Measurements from ENCODE around the gene PRKN.
"Not testable (repeated sequence)": the region's sequence is repeated elsewhere in the genome, so short reads cannot be mapped to it uniquely, and the experiment has no call there.

Gene PRKN

DNA sequence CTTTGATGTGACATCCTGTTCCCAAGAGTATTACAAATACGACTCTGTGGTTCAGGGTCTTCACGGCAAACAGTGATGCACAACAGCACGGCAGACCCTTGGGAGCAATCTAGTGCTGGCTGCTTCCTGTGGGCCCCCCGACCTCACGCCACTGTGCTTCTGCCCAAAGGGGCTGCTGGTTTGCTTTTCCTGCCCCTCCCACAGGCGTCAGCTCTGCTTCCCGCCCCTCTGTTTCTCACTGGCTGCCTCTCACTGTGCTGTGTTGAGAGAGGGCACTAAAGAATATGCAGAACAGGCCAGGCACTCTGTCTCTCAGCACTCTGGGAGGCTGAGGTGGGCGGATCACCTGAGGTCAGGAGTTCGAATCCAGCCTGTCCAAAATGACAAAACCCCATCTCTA, 899.2 kb downstream of the PRKN start:
- TF ChIP-seq ZFX (IDR thresholded peaks at IDR 0.05): no peak
- TF ChIP-seq, protein P1, sequence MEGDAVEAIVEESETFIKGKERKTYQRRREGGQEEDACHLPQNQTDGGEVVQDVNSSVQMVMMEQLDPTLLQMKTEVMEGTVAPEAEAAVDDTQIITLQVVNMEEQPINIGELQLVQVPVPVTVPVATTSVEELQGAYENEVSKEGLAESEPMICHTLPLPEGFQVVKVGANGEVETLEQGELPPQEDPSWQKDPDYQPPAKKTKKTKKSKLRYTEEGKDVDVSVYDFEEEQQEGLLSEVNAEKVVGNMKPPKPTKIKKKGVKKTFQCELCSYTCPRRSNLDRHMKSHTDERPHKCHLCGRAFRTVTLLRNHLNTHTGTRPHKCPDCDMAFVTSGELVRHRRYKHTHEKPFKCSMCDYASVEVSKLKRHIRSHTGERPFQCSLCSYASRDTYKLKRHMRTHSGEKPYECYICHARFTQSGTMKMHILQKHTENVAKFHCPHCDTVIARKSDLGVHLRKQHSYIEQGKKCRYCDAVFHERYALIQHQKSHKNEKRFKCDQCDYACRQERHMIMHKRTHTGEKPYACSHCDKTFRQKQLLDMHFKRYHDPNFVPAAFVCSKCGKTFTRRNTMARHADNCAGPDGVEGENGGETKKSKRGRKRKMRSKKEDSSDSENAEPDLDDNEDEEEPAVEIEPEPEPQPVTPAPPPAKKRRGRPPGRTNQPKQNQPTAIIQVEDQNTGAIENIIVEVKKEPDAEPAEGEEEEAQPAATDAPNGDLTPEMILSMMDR (conservative IDR thresholded peaks at IDR 0.05): no peak

DNA sequence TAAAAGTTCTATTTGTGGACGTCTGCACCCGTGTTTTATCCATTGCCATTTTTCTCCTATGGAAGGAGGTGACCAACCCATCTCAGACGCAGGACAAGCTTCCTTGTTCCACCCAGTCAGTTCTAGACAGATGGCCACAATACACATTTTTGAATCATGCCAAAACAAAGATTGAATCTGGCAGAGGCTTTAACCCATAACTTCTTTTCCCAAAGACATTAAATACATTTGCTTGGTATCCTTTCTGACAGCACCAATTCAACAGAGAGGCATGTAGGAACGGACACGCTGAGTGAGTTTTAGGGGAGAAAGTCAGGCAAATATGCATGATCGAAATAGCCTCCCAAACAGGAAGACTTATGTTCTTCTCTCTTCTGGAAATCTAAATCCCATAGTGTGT, 901.1 kb downstream of the PRKN start:
- TF ChIP-seq, protein P1 (conservative IDR thresholded peaks at IDR 0.05): no peak
- TF ChIP-seq ZFX (IDR thresholded peaks at IDR 0.05): no peak

More for the DNA sequence above, 899.2 kb downstream of the PRKN start:
- no peak overlapping the region for H3K27ac ChIP-seq

DNA sequence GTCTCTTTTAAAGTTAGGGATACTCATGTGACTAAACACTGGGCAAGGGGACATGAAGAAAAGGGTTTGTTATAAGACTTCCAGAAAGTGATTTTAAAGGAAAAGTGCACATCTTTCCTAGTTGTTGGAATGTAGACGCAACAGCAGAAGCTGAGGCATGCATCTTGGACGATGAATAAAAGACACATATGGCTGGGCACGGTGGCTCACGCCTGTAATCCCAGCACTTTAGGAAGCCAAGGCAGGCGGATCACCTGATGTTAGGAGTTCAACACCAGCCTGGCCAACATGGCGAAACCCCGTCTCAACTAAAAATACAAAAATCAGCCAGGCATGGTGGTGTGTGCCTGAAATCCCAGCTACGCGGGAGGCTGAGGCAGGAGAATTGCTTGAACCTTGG, 905.4 kb downstream of the PRKN start:
- not testable (repeated sequence) for H3K27ac ChIP-seq

More for the DNA sequence above, 901.1 kb downstream of the PRKN start:
- no peak overlapping the region for H3K27ac ChIP-seq

DNA sequence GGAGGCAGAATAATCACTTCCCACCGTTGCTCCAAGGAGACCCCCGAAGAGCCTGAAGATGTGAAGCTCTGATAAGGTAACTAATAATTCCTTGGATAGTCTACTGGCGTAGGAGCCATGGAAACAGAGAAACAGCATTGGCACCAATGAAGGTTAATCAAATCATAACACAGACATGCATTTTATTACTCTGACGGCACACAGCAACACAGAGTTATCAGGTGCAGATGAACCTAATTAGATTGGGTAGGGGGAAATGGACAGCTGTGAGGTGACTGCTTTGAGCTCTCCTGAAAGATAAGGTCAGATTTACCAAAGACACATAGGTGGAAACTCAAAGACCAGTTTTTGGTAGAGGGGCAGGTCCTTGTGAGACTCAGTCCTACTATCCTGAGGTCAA, 909.7 kb downstream of the PRKN start:
- no peak overlapping the region for H3K27ac ChIP-seq
- no peak for TF ChIP-seq ZFX (IDR thresholded peaks at IDR 0.05)
- TF ChIP-seq, protein P1 (conservative IDR thresholded peaks at IDR 0.05): no peak

DNA sequence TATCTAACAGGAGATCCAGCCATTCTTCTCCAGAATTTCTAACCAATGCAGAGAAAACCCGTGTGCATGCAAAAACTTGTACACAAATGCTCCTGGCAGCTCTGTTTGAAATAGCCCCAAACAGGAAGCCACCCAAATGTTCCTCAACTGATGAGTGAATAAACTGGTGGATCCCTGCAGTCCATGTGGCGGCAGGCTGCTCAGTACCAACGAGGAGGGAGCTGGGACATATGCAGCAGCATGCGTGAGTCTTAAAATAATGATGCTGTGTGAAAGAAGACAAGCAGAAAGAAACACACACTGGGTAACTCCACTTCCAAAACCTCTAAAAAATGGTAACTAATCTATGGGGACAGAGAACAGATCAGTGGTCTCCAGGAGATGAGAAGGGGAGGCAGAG, 911.6 kb downstream of the PRKN start:
- H3K27ac ChIP-seq: no peak overlapping the region
- no peak for TF ChIP-seq ZFX (IDR thresholded peaks at IDR 0.05)
- TF ChIP-seq, protein P1 (conservative IDR thresholded peaks at IDR 0.05): no peak

DNA sequence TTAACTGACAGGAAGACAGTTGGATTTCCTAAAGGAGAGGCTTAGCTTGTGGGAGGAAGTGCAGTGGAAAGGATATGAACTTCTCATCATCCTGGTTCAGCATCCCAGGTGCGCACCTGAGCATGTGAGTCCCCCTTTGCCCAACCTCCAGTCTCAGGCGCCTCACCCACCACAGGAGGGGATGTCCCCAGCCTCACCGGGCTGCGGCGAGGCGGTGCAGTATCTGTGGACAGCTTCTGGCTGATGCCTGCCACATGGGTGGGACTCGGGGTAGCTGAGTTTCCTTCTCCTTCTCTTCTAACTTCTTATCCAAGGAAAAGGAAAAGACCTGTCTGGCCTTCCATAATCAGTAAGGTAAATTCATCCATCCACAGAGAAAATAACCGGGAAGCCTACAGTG, 914.4 kb downstream of the PRKN start:
- H3K27ac ChIP-seq: no peak overlapping the region
- TF ChIP-seq ZFX (IDR thresholded peaks at IDR 0.05): no peak
- TF ChIP-seq, protein P1 (conservative IDR thresholded peaks at IDR 0.05): no peak

- no peak for TF ChIP-seq ZFX (IDR thresholded peaks at IDR 0.05)
- TF ChIP-seq, protein P1 (conservative IDR thresholded peaks at IDR 0.05): no peak
These were observed 917.6 kb downstream of the PRKN start for GRCh38 chr6:161809971-161810370.

DNA sequence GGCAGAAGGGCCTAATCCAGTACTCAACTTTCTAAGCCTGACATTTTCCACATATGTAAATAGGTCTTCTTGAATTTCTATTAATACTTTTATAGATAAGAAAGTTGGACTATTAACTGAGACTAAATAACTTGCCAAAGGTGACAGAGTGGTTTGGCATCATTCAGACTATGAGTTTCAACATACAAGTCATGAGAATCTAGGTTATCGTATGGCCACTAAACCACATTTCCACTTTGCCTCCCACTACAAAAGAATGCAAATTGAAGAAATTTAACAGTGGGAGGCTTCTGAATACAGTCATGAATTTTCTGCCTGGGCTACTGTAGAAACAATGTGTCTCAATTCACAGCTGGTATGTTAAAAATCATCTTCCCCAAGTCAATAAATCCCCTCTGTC, 922.7 kb downstream of the PRKN start:
- no peak overlapping the region for H3K27ac ChIP-seq
- TF ChIP-seq, protein P1 (conservative IDR thresholded peaks at IDR 0.05): no peak
- no peak for TF ChIP-seq ZFX (IDR thresholded peaks at IDR 0.05)

More at GRCh38 chr6:161809971-161810370, 917.6 kb downstream of the PRKN start:
- no peak overlapping the region for H3K27ac ChIP-seq

All from C4-2B (cell line).